IPS-NIHi11 (cell line): ENCODE results near the gene AKAP13.

Source experiments
- DNase-seq: peaks from one replicate; pipeline ENCODE4 v3.0.0; 2012; ENCODE audit warnings: mixed read lengths, low spot score

The AKAP13 gene

DNA sequence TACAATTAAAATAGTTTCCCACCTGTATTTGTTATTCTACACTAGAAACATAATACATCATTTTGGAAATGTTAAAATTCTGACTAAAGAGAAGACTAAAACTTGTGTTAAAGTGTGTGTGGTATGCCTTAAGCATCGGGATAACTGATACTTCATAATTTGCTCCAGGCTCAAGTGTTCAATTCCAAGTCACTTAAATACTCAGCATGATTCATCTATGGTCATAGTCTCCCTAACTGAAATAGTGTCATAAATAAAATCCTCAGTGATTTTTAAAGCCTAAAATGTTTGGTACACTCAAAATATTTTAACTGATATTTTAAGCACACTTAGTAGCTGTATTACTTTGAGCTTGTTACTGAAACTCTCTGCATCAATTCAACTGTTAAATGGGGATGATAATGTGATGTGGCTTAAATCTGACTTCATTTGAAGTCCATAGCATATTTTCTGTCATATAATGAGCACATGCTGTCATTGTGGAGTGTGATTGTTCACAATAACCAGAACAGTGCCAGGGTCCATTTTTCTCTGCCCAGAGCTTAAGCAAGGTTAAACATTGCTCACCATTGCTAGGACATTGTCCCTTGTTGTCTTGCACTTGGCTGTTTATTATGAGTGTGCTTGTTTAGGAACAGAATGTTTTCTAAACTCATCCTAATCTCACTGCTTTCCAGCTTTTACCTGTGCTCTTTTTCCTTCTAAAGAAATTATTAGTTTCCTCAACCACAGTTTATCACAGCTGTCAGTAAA lies 292.1 kb downstream of the AKAP13 start:
- DNase-seq = no peak

DNA sequence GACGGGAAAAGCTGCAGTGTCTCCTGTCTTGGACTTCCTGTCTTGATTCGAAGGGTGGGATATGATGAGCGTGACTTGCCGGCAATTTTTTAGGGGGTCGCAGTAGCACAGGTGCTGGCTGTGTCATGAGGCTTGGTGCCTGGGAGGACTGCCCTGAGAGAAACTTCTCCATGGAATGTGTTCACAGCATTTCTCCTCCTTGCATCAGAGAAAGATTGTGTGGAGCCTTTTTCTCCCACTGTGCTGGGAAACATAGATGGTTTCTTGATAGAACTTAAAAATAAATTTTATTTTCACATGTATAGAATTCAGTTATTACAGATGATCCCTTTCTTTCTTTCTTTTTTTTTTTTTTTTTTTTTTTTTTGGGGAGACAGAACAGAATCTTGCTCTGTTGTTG lies 292.9 kb downstream of the AKAP13 start:
- DNase-seq = no peak

DNA sequence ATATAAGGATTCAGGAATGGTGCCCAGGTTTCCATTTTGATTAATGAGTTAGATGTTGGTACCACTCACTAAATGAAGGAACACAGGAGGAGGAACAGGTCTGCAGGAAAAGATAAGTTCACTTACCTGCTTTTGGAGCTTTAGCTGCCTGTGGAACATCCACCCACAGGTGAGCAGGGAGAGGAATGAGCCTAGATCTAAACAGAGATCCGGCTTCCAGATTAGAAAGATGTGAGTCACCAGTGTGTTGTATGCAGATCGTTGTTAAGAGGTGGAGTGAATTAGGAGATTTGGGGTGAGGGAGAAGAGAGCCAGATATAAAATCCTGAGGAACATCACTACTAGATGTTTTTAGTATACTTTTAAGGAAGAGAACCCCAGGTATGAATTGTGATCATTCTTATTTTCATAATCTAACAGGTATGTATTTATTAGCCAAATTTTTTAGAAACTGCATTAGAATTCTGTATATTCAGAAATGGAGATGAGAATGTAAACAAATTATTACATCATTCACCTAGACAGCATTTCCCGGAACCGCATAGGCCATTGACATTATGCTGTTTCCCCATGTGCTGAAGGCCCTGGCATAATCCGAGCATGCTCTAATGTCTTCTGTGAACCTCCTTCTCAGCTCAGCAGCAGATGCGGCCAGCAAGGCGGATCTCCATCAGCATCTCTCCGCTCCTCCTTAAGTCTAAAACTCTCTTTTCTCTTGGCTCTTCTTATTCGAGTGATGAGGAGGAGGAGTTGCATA lies 296.1 kb downstream of the AKAP13 start:
- DNase-seq = no peak

DNA sequence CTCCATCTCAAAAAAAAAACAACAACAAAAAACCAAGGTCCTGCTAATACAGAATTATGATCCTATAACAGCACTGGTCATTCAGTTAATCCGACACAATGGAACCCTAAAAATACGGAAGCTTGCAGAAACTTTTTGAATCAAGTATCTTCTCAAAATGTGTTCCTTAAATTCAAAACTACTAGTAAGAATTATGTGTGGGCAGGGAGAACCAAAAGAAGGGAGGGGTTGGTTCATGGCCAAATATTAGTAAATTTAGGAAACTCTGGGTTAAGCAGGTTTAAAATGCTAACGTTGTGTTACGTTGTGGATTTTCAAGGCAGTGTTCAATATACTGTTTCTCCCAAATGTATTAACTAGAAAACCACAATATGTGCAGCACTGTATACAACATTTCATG lies 298.8 kb downstream of the AKAP13 start:
- no peak for DNase-seq

DNA sequence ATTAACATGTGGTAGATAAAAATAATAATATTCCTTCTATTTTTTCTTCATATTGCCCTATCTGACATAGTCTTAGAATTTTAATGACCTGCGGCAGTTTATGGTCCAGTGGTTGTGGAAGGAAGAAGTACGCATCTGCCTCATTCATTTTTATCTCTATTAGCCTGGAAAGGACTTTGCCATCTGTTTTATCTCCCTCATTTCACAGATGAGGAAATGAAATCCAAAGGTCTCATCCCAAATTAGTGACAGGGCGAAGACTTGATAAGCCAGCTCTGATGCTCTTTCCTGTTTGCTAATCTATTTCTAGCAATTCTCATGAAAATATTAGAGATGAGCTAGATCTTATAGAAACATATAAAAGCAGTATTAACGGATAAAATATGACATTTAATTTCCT lies 301.0 kb downstream of the AKAP13 start:
- DNase-seq = no peak

DNA sequence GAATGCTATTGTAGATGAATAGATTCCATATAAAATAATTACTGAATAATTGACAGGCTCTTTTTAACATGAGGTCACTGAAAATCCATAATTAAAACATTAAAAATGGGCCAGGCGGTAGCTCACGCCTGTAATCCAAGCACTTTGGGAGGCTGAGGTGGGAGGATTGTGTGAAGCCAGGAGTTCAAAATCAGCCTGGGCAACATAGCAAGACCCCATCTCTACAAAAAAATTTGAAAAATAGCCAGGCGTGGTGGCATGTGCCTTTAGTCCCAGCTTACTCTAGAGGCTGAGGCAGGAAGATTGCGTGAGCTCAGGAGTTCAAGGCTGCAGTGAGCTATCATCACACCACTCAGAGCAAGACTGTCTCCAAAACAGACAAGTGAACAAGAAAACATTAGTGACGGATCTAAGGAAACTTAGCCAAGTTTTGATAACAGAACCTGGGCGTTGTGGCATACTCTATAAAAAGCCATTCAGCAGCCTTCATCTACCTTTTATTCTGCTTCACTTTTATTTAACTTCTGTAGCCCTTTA lies 303.8 kb downstream of the AKAP13 start:
- DNase-seq = no peak

DNA sequence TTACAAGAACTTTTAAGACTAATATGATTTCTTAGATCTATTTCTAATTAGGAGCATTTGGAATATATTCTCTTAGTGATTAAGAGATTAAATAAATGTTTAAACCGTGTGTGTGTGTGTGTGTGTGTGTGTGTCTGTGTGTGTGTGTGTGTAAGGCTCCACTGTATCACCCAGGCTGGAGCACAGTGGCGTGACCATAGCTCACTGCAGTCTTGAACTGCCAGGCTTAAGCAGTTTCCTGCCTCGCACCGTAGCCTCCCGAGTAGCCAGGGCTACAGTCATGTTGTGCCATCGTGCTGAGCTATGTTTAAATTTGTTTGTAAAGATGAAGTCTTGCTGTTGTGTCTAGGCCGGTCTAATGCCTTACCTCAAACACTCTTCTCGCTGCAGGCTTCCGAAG lies 305.0 kb downstream of the AKAP13 start:
- no peak for DNase-seq

DNA sequence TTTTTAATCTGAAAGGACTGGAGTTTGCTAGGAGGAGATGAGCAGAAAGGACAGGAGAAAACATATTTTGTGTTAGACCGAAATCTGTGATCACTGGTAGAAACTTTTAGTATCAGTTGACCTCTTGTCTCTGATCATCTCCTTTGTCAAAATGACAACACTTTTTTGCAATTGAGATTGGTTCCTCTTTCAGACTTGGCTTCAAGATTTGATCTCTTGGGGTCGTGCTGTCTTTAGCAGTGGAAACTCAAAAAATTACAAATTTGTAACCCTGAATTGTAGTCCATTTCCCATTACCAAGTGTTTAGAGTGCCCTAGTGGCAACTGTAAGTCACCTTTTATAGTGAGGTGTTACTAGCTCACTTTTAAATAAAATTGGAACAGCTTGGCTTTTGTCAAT lies 306.9 kb downstream of the AKAP13 start:
- DNase-seq = no peak

DNA sequence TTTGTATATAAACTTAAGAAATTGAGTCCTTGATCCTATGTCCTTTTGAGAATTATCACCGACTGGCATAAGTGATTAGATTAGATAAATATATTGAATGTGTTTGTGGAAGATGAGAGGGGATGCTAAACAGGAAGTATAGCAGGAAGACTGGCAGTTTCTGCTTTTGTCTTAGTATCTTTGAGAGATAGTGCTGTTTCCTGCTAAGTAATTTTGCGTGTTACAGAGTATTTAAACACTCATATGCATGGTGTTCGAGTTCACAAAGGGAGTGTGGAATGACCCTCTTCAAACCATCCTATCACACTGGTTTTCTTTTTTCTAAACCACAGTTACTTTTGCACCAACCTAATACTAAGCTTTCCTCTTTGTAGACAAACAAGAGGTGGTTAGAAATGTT lies 308.3 kb downstream of the AKAP13 start:
- DNase-seq = no peak

DNA sequence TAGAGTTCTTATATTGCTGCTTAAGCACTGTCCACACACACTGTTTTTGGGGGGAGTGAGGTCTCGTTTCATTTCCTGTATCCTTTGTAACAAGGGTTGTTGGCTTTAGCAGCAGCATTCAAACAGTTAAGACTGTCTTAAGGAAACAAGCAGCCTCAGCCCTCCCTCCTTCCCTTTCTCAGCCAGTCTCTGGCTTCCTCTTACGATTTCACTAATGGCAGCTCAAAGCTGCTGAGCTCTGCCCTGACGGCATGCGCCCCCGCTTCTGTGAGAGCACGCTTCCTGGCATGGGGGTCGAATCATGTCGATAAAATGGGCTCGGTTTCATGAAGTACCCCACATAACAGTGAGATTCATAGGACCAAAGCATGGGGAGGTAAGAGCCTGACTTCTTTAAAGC lies 309.3 kb downstream of the AKAP13 start:
- peak; percentile 44 for DNase-seq

DNA sequence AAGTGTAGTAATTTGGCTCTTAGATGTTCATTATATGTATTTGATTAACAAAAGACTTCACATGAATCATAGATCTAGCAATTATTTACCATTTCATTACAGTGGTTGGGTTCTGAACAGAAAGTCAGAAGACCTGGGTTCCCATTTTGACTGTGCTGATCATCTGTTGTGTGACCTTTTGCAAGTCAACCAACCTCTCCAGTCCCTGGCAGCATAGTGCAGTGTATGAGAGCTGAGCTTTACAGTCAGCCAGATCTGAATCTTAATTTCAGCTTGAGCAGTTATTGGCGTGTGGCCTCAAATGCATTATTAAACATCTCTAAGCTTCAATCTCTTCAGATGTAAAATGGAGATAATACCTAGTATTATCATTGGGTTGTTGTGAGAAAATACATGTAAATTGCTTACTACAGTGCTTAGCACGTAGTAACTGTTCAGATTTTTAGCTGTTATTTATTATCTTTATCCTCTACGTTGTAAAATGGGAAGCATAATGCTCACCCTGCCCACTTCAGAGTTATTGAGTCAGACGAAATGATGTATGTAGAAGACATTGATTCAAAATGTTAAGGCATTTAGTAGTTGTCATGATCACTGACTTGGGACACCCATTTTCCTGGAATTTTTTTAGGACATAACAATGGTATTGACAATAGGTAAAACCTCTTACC lies 310.3 kb downstream of the AKAP13 start:
- DNase-seq = no peak

DNA sequence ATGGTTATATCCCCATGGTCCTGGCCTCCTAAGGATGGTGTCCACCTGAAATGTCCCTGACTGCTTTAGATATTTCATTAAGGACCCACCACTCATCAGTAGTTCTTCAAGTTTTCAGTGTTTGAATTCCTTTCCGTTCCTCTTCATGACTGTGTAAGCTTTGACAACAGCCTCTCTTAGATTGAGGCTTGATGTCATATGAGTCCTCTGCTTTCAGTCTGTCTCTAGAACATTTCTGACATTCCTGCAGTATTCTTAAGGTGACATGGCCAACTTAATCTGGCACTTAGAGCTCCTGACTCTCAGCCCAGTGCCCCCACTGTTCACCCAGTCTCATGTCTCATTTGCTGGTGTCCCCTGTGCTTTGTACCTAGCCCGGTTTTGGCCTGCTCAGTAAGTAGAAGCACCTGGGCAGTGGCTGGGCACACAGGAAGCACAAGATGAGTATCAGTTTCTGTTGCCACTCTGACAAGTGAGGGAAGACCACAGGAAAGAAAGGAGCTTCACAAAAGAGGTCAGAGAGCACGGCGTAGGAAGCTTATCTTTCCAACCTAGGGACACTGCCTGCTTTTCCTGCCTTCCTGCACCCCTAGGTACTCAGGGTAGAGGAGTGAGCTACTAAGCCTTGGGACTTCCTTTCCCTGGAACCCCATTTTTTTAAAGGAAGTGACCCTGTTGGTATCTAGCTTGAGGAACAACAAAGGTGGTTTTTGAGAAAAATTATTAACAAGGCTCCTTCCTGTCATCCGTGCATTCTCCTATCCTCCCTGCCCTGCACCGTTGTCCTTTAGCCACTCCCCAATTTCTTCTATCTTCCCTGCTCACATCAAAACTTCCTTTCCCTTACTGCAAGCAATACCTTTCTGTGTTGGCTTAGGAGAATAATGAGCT lies 311.2 kb downstream of the AKAP13 start:
- DNase-seq = no peak

DNA sequence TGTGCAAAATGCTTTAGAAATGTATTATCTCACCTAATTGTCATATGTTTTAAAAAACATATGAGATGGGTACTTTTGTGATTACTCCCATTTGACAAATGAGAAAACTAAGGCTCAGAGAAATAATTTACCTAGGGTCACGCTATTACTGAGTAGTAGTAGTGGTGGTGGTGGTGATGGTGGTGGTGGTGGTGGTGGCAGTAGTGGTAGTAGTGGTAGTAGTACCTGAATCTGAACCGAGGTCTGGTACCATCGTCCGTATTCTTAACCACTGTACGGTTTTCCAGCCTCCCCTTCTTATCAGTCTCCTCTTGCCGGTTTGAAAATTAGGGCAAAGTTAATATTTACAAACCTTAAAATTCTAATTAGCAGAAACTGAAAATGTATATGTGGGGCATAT lies 311.9 kb downstream of the AKAP13 start:
- no peak for DNase-seq

DNA sequence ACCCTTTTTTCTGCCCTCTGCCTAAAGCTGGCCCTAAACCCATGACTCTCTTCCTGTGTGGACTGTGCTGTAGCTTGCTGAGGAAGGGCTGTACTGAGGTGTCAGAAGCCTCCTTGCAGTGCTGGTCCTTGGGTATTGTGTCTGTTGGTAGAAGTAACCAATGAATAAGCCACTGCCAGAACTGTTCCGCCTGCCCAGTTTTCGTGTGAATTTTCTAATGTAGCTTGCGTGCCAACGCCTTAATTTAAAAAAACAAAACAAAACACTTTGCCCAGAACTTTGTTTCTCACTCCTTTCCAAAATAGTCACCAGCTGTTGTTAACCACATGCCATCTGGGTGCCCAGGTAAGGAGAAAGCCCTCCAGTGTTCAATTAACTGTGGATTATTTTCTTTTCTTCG lies 312.5 kb downstream of the AKAP13 start:
- DNase-seq = no peak

DNA sequence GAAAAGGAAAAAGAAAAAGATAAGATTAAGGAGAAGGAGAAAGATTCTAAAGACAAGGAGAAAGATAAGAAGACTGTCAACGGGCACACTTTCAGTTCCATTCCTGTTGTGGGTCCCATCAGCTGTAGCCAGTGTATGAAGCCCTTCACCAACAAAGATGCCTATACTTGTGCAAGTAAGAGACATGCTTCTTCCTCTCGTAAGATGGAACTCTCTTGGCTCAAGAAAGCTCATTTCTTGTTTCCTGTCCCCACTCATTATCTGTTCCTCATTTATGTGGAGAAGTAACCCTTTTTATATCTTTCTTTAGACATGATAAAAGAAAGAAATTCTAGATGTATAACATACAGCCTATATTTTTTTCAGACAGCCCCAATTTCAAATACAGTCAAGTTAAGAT lies 312.9 kb downstream of the AKAP13 start:
- no peak for DNase-seq

DNA sequence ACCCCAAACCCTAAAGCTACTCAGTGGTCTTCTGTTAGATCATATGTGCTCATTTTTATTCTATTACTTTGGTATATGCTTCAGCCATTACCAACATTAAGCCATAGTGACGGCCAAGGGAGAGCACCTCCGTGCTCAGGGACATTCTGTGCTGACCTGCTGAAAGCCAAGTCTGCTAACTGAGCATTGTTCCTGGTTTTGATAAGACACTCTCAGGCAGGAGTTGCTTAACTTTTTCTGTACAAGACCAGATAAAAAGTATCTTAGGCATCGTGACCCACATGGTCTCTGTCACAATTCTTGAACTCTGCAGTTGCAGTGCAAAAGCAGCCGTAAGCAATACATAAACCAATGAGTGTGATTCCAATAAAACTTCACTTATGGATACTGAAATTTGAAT lies 313.7 kb downstream of the AKAP13 start:
- no peak for DNase-seq

DNA sequence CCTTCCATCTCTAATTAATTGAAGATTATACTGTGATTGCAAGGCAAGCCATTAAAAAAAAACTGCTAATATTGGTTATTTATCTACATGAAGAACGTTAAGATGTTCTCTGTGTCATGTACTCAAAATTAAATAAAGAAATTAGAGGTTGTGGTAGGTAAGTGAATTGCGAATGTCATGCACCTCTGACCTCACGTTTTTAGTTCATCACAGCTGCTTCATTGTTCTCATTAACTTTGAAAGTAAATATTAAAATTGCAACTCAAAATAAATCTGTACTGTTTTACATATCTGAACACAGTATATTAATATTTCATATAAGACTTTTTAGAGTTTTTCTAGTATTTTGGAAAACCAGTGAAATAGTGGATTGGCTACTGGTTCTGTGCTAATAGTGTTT lies 320.4 kb downstream of the AKAP13 start:
- DNase-seq = no peak

DNA sequence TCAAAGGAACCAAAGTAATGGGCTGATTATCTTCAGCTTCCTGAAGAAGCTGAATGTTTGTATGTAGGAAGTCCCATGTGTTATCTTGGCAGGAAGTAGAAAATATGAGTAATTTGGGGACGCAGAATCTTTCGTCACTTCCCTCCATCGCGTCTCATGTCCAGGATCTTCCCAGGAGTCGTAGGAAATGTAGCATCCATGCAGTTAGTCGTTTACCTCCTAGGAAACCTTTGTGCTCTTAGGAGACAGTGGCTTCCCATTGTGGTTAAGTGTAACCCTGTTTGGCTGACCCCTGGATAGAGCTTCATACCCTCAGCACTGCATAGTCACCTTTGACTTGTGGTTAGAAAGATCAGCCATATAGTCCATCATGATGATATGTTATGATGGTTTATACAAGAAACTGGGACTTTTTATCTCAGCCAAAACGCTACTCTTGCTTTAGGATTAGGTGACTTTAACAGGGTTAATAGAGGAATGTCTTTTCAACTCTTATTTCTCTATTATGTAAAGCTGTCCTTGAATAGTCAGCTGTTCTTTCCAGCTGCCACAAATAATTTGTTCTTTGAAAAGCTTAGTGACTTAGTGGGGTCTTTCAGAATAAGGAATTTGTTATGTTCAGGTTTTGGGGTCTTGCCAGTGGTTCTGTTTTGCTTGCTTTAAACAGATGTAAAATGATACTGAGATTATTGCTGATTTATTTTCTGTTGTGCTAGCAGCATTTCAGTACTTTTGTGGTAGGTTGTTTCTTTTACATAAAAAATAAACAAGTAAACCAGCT lies 322.1 kb downstream of the AKAP13 start:
- no peak for DNase-seq

DNA sequence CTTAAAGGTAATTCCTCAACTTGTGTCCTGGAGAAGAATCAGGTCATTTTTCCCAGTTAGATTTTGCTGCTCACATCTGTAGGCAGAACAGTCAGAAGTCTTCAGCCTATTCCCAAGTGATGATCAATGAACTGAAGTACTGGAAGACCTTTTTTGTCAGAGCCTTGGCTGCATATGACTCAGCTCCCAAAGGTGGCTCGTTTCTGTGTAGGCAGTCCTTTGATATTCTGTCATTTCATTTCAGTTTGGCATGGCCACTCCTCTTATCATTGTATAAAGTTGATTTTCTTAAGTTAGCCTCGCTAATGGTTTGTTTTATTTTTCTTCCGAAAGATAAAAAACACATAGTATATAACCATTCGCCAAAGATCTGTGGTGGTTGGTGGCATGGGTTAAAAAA lies 323.7 kb downstream of the AKAP13 start:
- no peak for DNase-seq

DNA sequence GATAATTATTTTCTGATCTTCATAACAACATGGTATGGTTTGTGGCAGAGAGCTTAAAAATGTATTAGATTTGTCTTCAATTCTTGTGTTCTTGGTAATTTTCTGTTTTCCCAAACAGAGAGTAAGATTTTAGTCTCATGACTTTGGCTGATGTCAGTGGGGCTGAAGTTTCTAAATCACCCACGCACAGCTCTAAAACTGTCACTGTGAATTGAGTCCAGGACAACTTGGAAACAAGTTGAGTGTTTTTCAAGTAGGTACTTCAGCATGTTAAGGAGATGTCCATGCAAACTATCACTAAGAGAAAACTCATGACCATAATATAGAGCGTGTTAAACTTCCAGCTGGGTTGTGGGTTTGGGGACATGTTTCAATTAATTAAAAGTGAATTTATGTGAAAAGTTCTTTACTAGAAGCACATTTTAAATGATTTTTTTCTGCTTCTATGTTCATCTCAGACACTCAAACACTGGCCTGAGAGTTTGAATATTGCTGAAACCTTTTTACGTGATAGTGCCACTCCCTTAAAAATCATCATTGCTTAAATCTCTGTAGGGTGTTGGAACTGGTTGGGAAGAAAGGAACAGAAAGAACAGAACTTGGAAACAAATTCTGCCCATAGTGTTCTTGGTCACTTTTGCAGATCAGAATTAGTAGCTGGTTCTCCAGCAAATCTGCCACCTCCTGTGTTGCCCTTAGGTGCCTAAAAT lies 324.5 kb downstream of the AKAP13 start:
- DNase-seq = no peak
